ENCODE measurements around the gene CELF2.

GRCh38 chr10:11330383-11331045 lies 312.8 kb downstream of the CELF2 start:
- TF ChIP-seq POLR2A (IDR thresholded peaks at IDR 0.05), result no peak
- TF ChIP-seq POLR2AphosphoS5 (IDR thresholded peaks at IDR 0.05; ENCODE audit: insufficient read depth in 1 of 2, low read depth in 1 of 2), result no peak
- TF ChIP-seq, protein P1, sequence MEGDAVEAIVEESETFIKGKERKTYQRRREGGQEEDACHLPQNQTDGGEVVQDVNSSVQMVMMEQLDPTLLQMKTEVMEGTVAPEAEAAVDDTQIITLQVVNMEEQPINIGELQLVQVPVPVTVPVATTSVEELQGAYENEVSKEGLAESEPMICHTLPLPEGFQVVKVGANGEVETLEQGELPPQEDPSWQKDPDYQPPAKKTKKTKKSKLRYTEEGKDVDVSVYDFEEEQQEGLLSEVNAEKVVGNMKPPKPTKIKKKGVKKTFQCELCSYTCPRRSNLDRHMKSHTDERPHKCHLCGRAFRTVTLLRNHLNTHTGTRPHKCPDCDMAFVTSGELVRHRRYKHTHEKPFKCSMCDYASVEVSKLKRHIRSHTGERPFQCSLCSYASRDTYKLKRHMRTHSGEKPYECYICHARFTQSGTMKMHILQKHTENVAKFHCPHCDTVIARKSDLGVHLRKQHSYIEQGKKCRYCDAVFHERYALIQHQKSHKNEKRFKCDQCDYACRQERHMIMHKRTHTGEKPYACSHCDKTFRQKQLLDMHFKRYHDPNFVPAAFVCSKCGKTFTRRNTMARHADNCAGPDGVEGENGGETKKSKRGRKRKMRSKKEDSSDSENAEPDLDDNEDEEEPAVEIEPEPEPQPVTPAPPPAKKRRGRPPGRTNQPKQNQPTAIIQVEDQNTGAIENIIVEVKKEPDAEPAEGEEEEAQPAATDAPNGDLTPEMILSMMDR (IDR thresholded peaks at IDR 0.05), result no peak

Data from vagina (tissue), 2 donors.